ENCODE results near the gene RHOG. TPM values are rescaled to one million over a fixed set of nuclear protein-coding genes. Genes with fewer than 3 reads are reported as not detected.

The RHOG gene
- total RNA-seq, 1 experiment from 2014 or later: 62.5 TPM

DNA sequence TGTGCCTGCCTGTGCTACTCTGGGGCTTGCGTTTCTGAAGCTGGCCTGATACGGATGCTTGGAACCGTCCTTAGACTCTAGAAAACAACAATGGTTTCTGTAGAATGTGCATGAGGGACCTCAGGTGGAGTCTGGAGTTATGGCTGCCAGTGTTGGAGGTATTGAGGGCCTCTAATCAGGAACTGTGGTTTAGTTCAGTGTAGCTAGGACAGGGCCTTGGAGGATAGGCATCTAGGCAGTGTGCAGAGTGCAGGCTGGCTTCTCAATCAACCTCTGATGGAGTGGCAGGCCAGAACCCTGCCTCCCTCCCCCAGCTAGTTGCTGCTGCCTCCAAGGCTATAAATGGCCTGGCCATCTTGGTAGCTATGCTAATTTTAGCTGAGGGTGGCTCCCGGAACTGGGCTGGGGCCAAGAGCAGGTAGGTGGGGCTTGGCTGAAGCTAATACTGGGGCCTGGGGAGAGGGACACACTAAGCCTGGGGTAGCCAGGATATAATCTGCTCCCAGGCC, 18.7 kb upstream of the RHOG start:
- no peak for DNase-seq (ENCODE audit: low spot score)

- DNase-seq (ENCODE audit: low spot score): no peak
These were observed 16.9 kb upstream of the RHOG start for GRCh38 chr11:3857628-3858027.

GRCh38 chr11:3856856-3857553, 16.2 kb upstream of the RHOG start:
- DNase-seq (ENCODE audit: low spot score): no peak

- no peak for DNase-seq (ENCODE audit: low spot score)
These were observed 15.2 kb upstream of the RHOG start for GRCh38 chr11:3855808-3856491.

DNA sequence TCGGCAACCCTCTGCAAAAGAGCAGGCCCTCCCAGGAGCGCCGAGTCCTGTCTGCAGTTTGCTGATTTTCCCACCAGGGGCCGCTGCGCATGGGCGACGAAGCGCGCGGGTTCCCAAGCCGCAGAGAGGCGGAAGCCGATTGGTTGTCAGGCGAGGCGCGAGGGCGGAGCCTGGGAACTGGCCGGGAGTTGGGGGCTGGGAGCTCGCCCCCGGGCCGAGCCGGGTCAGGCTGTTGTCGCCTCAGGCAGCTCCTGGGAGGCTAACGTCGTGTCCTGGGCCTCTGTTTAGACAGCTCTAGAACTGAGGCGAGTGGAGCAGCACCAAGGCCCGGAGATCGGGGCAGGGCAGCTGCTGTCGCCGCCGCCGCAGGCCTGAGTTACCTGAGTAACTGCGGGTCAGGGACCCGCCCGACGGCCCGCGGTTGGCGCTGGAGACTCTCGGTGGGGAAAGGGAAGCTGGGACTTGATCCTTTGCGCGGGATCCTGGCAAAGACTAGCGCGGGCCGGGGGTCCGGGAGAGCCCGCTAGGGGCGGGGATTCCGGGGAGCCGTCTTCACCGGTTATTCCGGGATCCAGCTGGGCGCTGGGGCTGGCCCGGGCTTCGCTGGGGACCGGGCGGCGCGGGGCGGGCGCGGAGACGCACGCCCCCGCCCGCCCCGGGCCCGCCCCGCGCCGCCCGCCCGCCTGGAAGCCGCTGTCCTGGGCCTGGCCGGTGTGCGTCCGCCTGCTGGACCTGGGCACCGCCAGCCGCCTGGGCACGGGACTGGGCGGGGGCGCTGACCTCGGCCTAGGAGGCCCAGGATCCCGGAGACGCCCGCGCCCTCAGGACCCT, 14.4 kb upstream of the RHOG start, which contains the start of gene STIM1:
Gene STIM1, plus strand, starts transcription at position 688 of the 831 bp plus-strand sequence. CDS start 607 bp downstream, outside the sequence.
- peak; percentile 90 for DNase-seq (ENCODE audit: low spot score)

GRCh38 chr11:3854660-3854976, 13.9 kb upstream of the RHOG start:
- DNase-seq (ENCODE audit: low spot score): no peak

- DNase-seq (ENCODE audit: low spot score): no peak
These were observed 13.3 kb upstream of the RHOG start for GRCh38 chr11:3853899-3854659.

GRCh38 chr11:3853545-3853842, 12.7 kb upstream of the RHOG start:
- no peak for DNase-seq (ENCODE audit: low spot score)

GRCh38 chr11:3849297-3849874, 8.6 kb upstream of the RHOG start:
- peak; percentile 27 for DNase-seq (ENCODE audit: low spot score)

DNA sequence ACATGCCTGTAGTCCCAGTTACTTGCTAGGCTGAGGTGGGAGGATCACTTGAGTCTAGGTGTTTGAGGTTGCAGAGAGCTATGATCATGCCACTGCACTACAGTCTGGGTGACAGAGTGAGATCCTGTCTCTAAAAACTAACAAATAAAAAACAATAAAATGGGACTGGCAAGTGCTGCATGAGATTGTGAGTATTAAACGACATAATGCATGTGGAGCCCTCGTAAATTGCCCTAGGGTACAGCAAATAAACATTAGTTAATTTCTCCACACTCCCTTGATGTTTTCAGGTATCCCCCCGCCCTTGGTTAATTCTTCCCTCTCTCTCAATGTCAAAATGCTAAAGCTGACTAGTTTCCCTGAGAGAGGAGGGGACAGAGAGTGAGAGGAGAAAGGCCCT, 4.9 kb upstream of the RHOG start:
- no peak for DNase-seq (ENCODE audit: low spot score)

DNA sequence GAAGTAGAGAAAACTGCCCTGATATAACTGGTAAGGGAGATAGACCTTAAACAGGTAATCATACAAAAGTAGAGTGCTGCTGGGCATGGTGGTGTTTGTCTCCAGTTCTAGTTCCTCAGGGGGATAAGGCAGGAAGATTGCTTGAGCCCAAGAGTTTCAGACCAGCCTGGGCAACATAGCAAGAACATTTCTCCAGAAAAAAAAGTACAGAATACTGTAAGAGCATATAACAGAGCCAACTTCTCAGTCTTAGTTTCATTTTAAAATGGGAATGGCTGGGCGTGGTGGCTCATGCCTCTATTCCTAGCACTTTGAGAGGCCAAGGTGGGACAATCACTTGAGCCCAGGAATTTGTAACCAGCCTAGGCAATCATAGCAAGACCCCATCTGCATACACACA, 4.5 kb upstream of the RHOG start:
- DNase-seq (ENCODE audit: low spot score): no peak

DNA sequence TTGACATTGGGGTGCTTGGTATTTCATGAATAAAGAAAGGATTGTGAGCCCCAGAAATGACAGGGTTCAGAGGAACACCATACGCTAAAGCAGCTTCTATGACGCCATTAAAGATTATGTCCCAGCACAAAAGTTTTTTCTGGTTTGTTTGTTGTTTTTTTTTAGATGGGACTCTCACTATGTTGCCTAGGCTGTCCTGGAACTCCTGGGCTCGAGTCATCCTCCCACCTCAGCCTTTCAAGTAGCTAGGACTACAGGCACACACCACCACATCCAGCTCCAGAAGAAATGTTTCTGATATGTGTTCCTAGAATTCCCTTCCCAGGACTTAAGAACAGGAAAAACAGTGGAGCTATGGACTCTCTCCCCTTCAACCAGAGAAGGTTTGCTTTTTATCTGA, 2.6 kb upstream of the RHOG start:
- no peak for DNase-seq (ENCODE audit: low spot score)

DNA sequence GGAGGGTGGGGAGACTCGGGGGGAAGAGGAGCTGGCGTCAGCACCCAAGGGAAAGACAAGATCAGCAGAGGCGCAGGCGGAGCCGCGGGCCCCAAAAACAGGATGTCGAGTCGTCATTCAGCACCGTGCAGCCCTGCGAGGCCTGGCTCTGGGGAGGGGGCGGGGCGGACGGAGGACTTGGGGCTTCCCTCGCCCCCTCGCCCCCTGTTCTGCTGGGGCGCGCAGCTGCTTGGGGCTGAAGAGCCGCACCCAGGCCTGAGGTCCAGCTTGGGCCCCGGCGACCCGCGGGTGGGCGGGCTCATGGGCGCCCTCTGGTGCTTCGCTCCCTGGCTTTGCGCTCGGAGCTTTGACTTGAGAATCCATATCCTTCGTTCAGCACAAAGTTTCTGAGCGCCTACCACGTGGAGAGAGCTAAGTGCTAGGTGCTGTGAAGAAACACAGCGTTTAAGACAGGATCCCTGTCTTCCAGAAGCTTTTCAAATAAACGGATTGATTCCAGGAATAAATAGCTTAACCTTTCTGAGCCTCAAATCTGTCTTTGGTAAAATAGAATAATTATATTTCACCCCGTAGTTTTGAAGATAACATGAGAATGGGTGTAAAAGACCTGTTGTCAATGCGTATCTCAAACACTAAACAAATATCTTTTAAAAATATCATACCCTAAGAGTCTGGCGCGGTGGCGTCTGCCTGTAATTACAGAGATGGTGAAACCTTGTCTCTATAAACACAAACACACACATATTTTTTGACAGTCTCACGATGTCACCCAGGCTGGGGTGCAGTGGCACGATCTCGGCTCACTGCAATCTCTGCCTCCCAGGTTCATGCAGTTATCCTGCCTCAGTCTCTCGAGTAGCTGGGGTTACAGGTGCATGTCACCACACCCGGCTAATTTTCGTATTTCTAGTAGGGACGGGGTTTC, 929 bp upstream of the RHOG start:
- DNase-seq (ENCODE audit: low spot score): peak; percentile 82

GRCh38 chr11:3840004-3840869, 522 bp downstream of the RHOG start:
- DNase-seq (ENCODE audit: low spot score): no peak

GRCh38 chr11:3838504-3838903, 2.3 kb downstream of the RHOG start:
- no peak for DNase-seq (ENCODE audit: low spot score)

- DNase-seq (ENCODE audit: low spot score): no peak
These were observed 3.0 kb downstream of the RHOG start for GRCh38 chr11:3837793-3838192.

DNA sequence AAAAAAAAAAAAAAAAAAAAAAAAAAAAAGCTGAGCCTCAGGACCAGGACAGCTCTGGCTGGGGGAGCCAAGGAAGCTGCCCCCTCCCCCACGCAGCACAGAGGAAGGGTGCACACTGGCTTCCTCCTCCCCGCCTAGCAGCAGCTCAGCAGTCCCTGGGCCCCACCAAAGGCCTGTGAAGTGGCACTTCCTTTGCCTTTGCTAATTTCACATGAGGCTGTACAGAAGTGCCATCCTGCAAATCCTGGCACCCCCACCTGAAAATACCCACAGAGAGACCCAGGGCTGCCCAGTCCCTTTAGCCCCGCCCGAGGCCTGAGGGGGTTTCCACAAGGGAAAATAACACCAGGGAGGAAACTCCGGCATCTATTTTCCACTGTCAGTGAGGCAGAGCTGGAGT, 3.9 kb downstream of the RHOG start:
- no peak for DNase-seq (ENCODE audit: low spot score)

DNA sequence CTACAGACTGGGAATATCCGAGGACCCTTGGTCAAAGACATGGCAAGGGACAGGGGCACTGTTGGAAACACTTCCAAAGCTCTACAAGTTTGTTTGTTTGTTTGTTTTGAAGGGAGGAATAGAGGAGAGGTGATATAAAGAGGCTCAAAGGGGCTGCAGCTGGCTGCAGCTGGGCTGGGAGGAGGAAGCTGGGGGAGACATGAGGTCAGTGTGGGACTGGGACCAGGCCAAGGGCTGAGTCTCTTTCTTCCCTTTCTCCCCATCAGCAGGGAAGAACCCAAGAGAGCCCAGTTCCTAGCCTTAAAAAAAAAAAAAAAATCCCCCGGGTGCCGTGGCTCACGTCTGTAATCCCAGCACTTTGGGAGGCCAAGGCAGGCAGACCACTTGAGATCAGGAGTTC, 5.0 kb downstream of the RHOG start:
- DNase-seq (ENCODE audit: low spot score): no peak

GRCh38 chr11:3834664-3835461, 5.9 kb downstream of the RHOG start:
- DNase-seq (ENCODE audit: low spot score): no peak
